Stimulated activated CD4-positive, alpha-beta T cell treated with anti-CD3 and anti-CD28 coated beads, Interleukin-4, amount 100 ng/mL, for 4 hours (primary cell): ENCODE measurements around the gene TASP1.
"Not testable (repeated sequence)": the region's sequence is repeated elsewhere in the genome, so short reads cannot be mapped to it uniquely, and the experiment has no call there.

ENCODE experiments used
- DNase-seq, 2 experiments: peaks; one replicate each; pipeline ENCODE4 v3.0.0-alpha.2; 2020

The TASP1 gene

GRCh38 chr20:13395232-13395631 lies 243.5 kb downstream of the TASP1 start:
- no peak for DNase-seq

DNA sequence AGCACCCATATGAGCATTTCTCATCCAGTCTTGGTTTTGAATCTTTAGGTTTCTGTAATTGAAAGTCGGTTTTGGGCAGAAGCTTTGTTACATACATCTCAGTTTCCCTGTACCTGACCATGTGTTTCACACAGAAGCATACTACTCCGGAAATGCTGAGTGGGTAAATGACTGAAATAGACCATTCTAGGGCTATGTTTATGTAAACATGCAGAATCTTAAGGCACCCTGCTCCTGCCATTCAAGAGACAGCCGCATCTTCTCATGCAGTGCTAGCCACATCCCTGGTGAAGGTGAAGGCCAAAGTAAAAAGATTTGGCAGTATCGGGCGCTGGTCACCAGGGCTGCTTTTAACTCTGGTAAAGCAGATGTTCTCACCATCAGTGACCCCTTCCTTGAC lies 246.3 kb downstream of the TASP1 start:
- DNase-seq: no peak

DNA sequence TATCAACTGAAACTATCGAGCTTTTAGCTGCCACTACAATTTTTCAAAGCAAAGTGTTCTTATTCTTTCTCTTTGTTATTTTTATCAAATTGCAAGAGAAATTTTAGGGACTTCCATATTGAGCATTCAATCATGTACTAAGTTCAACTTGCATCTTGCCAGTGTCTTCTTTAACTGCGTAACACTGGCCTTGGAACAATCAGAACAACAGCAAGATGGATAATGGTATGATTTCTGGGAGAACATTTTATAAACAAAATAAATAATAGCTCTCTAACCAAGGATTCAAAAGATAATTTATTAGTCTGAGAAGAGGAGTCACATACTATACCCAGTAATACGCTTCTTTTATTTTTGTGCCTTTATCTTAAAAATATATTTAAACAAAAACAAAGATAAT lies 249.6 kb downstream of the TASP1 start:
- DNase-seq: no peak

GRCh38 chr20:13384132-13384531 lies 254.6 kb downstream of the TASP1 start:
- no peak for DNase-seq

DNA sequence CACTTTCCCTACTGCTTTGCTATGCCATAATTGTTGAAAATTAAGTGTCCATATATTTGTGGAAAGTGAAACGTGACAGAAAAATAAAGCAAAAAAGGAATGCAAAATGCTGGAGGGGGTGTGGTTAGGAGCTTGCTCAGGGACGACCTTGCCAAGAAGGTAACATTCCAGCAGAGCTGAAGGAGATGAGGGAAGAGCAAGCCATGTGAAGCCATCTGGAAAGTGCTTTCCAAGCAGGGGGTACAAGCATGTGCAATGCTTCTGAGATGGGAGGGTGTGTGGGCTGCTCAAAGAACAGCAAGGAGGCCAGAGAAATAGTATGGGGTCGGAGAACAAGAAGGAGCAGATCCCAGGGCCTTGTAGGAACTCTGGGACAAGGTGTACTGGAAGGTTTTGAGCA lies 255.9 kb downstream of the TASP1 start:
- no peak for DNase-seq

- DNase-seq: not testable (repeated sequence)
Measured at GRCh38 chr20:13380497-13381229, 258.1 kb downstream of the TASP1 start.

DNA sequence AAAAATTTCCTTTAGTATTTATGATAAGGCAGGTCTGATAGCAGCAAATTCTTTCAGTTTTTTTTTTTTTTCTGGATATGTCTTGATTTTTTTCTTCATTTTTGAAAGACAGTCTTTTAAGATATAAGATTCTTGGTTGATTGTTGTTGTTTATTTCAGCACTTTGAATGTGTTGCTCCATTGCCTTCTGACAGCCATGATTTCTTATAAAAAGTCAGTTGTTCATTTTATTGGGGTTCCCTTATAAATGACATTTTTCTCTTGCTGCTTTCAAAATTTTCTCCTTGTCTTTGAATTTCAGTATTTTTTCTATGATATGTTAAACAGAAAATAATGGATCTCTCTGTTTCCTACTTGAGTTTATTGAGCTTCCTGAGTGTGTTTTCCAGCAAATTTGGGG lies 265.3 kb downstream of the TASP1 start:
- DNase-seq: no peak

DNA sequence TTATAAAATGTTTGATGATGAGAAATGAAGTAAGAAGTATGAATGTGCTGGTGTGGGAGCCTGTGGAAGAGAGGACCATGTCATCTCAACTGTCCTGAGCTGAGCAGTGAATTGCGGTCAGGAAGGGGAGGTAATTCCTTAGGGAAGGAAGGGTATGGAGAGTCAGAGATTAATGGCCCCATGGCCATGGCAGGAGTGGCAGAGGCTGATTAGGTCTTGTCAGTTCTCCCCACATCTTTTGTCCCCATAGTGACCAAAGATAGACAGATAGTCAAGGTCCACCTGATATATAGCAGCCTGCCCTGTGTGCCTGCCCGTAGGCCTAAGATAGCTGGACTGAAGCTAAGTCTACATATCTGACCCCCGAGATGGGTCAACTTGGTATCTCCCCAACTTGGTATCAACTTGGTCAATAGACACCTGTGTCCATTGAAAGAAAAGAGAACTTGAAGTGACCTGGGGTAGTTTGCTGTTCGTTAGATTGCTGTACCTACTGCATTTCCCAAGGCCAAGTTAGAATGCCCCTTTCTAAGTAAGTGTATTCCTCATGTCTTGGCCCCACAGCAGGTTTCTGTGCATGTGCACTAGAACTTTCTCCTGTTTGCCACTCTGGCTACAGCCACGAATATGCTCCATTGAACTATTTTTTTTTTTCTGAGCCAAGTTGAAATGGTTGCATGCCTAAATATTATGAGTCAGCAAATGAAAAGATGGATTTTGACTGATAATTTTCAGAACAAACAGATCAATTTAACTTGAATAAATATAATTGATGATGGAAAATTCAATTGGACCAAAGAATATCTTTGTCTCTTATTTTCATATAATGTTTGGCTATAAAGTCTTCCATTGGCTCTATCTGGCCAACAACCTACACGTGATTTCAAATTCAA lies 274.2 kb downstream of the TASP1 start:
- DNase-seq: no peak

DNA sequence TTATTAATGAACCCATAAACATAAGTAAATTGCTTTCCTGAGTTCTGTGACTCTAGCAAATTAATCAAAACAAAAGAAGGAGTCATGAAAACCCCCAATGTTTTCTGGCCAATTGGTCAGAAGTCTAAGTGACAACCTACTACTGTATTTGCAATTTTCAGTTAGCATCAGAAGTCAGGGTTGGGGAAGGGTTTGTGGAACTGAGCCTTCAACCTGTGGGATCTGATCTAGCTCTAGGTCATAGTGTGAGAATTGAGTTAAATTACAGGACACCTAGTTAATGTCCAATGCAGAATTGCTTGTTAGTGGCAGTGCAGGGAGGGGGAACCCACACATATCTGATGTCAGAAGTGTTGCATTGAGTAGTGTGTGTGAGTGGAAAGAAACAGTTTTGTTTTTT lies 275.3 kb downstream of the TASP1 start:
- DNase-seq: no peak

DNA sequence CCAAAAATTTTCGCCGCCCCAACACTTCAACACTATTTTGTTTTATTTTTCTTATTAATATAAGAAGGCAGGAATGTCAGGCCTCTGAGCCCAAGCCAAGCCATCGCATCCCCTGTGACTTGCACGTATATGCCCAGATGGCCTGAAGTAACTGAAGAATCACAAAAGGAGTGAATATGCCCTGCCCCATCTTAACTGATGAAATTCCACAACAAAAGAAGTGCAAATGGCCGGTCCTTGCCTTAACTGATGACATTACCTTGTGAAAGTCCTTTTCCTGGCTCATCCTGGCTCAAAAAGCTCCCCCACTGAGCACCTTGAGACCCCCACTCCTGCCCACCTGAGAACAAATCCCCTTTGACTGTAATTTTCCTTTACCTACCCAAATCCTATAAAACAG lies 276.6 kb downstream of the TASP1 start:
- not testable (repeated sequence) for DNase-seq

DNA sequence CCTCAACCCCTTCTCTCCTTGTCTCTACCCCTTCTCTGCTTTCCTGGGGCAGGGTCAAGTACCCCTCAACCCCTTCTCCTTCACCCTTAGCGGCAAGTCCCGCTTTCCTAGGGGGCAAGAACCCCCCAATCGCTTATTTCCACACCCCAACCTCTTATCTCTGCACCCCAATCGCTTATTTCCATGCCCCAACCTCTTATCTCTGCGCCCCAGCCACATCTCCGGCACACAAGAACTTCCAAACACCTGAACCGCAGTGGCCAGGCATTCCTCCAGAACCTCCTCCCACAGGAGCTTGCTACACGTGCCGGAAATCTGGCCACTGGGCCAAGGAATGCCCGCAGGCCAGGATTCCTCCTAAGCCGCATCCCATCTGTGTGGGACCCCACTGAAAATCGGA lies 279.8 kb downstream of the TASP1 start:
- not testable (repeated sequence) for DNase-seq

- DNase-seq: not testable (repeated sequence)
Measured at GRCh38 chr20:13357782-13358181, 280.9 kb downstream of the TASP1 start.

DNA sequence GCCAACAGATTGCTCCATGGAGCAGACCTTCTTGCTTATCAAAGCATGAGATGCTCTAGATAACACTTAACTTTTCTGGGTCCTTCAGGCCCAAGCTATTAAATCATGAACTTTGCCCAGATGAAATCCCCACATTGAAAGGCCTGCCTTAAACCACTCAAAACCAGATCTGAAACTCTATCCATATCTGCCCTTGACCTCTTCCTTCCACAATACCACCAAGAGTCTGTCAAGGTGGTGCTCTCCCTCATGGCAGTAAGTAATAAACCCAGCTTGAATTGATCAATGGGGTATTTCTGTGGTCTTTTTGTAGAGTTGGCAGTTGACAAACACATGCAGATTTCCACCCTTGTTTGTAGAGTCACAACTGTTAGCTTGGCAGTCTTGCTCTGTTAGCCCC lies 282.1 kb downstream of the TASP1 start:
- no peak for DNase-seq

- DNase-seq: no peak
Measured at GRCh38 chr20:13355941-13356486, 282.7 kb downstream of the TASP1 start.

DNA sequence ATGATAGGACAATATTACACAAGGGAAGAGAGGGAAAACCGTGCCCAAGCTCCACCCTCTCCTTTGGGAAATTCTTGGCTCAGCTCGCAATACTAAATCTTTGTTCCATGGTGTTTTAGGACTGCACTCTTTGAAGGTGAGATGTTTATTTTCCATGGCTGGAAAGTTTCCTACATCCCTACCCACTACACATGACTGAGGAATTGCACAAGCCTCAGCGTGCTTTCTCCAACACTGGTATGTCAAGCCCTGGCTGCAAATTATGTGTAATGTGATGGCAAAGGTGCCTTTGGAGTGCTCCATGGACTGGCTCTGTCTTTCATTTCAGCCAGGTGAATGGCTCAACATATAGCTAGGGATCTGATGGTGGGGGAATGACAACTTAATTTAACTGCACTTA lies 283.3 kb downstream of the TASP1 start:
- DNase-seq: no peak

DNA sequence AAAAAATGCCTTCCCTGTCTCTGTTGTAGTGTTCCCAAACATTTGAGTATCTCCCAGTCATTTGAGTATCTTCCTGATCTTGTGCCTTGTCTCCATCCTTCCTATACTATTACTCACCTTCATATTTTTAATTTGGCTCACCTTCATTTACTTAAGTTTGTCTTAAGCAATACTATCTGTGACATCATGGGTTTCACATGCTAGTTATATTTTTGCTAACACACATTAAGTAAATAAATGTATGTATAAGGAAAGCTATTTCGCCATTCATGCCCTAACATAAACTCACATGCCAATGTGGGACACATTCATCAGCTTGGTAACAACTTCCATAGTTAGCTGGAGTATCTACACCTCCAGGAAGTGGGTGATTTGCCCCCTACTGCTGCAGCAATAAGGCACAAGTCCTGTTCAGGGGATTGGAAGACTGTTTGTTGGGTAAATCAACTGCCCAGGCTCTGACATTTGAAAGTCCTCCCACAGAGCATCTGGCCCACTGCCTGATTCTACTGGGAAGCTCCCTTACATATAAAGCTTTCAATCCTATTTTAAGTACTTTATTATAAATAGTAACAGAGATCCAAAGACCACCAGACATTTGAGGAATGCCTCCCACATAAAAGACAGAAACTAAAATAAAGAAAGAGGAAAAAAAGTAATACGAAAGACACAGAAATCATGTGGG lies 285.3 kb downstream of the TASP1 start:
- no peak for DNase-seq

DNA sequence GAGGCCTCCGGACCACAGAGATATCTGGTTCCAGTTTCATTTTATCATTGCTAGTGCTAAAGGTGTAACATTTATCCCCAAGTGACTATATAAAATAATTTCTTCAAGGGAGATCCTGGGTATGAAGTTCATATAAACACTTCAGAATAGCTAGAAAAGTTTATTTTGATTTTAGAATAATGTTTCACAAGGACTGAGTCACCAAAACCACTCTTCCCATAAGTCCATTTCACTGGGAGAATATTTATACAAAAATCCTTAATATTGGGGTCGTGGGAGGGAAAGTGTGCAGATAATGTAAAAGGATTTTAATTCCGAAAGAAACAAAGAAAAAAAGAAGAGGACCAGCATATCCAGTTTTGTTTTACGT lies 289.5 kb downstream of the TASP1 start:
- no peak for DNase-seq

GRCh38 chr20:13348311-13349234 lies 290.2 kb downstream of the TASP1 start:
- DNase-seq: no peak

DNA sequence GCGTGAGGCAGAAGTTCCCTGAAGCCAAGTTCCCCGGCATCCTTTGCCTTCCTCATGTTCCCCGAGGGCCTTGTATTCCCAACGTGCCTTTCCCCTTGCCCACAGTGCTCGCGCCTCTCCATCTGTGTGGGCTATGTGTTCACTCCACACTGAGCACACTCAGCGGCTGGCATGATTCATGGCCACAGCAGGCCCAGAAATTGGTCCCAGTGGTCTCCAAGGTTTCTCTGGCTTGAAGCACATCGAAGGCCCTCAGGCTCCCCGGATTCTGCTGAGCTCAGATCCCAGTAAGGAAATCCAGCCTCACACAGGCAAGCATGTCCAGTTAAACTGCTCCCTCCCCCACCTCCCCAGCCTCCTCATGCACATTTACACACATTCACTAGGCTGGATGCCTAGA lies 294.1 kb downstream of the TASP1 start:
- DNase-seq: no peak

GRCh38 chr20:13342469-13343242 lies 296.1 kb downstream of the TASP1 start:
- DNase-seq: no peak

GRCh38 chr20:13341737-13342393 lies 296.9 kb downstream of the TASP1 start:
- no peak for DNase-seq
